ENCODE data around the gene TEX53.

The TEX53 gene

GRCh38 chr9:114689813-114690212 lies 32.2 kb upstream of the TEX53 start:
- H3K4me3 ChIP-seq (ENCODE audit: control insufficient read depth, low read depth, low read length): no peak overlapping the region
- DNase-seq (ENCODE audit: low read depth): no peak
- TF ChIP-seq CTCF (conservative IDR thresholded peaks at IDR 0.05; ENCODE audit: control insufficient read depth, insufficient read depth, low read depth, low read length): no peak

DNA sequence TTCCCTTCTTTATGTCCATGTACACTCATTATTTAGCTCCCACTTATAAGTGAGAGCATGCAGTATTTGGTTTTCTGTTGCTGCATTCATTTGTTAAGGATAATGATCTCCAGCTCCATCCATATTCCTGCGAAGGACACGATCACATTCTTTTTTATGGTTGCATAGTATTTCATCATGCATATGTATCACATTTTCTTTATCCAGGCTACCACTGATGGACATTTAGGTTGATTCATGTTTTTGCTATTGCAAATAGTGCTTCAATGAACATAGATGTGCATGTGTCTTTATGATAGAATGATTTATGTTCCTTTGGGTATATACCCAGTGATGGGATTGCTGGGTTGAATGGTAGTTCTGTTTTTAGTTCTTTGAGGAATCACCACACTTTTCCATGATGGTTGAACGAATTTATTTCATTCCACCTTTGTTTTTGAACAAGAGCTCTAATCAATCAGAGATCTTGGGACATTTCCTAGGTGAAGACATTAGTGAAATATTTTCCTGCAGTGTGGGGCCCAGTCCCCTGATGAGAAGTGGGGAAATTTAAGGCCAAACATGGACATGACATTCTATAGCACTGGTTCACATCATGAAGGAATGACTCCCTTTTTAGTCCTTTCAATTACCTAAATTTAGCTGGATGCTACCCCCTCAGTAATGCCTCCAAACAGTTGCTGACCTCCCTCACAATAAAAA lies 31.5 kb upstream of the TEX53 start:
- no peak overlapping the region for H3K4me3 ChIP-seq (ENCODE audit: control insufficient read depth, low read depth, low read length)
- DNase-seq (ENCODE audit: low read depth): no peak
- no peak for TF ChIP-seq CTCF (conservative IDR thresholded peaks at IDR 0.05; ENCODE audit: control insufficient read depth, insufficient read depth, low read depth, low read length)

- no peak for DNase-seq (ENCODE audit: low read depth)
- TF ChIP-seq CTCF (conservative IDR thresholded peaks at IDR 0.05; ENCODE audit: control insufficient read depth, insufficient read depth, low read depth, low read length): no peak
Measured at GRCh38 chr9:114688379-114688778, 30.8 kb upstream of the TEX53 start.

GRCh38 chr9:114687034-114687433 lies 29.4 kb upstream of the TEX53 start:
- H3K4me3 ChIP-seq (ENCODE audit: control insufficient read depth, low read depth, low read length): no peak overlapping the region
- peak; percentile 74 for DNase-seq (ENCODE audit: low read depth)
- no peak for TF ChIP-seq CTCF (conservative IDR thresholded peaks at IDR 0.05; ENCODE audit: control insufficient read depth, insufficient read depth, low read depth, low read length)

More at GRCh38 chr9:114688379-114688778, 30.8 kb upstream of the TEX53 start:
- H3K4me3 ChIP-seq (ENCODE audit: control insufficient read depth, low read depth, low read length): no peak overlapping the region

- no peak overlapping the region for H3K4me3 ChIP-seq (ENCODE audit: control insufficient read depth, low read depth, low read length)
- TF ChIP-seq CTCF (conservative IDR thresholded peaks at IDR 0.05; ENCODE audit: control insufficient read depth, insufficient read depth, low read depth, low read length): no peak
- no peak for DNase-seq (ENCODE audit: low read depth)
Measured at GRCh38 chr9:114685951-114686350, 28.3 kb upstream of the TEX53 start.

GRCh38 chr9:114684036-114684435 lies 26.4 kb upstream of the TEX53 start:
- TF ChIP-seq CTCF (conservative IDR thresholded peaks at IDR 0.05; ENCODE audit: control insufficient read depth, insufficient read depth, low read depth, low read length): no peak
- no peak overlapping the region for H3K4me3 ChIP-seq (ENCODE audit: control insufficient read depth, low read depth, low read length)
- DNase-seq (ENCODE audit: low read depth): no peak
